ENCODE data around the gene SERINC2. TPM values are rescaled to one million over a fixed set of nuclear protein-coding genes. Genes with fewer than 3 reads are reported as not detected.

The SERINC2 gene
- total RNA-seq, 1 experiment from 2014 or later: 67.7 TPM

- intact Hi-C loops (cut with micrococcal nuclease; ENCODE audit: unreplicated experiment): no loop called here
- CTCF ChIA-PET: no interaction called here
Measured at GRCh38 chr1:31407029-31407626, 5.9 kb upstream of the SERINC2 start.

GRCh38 chr1:31408788-31409318, 4.2 kb upstream of the SERINC2 start:
- peaks cover 2% of the 10 kb centered on the region for H3K4me1 Mint-ChIP-seq (ENCODE audit: low read depth, unreplicated experiment)
- H3K27ac Mint-ChIP-seq (ENCODE audit: unreplicated experiment): no peak overlapping the region
- H3K27me3 Mint-ChIP-seq (ENCODE audit: unreplicated experiment): peaks cover 43% of the 10 kb centered on the region
- H3K4me3 Mint-ChIP-seq (ENCODE audit: low read depth, unreplicated experiment): no peak overlapping the region
- intact Hi-C loops (cut with micrococcal nuclease; ENCODE audit: unreplicated experiment): no loop called here
- peaks cover 18% of the 10 kb centered on the region for H3K36me3 Mint-ChIP-seq (ENCODE audit: insufficient read depth, unreplicated experiment)
- CTCF ChIA-PET: interaction anchor here (0.6 kb wide), 1 partner anchor 381 kb away, joined by 3 read pairs; no protein-coding TSS in a partner anchor
- no peaks in the 10 kb centered on the region for H3K9me3 Mint-ChIP-seq (ENCODE audit: low read depth, unreplicated experiment)
- no peak for DNase-seq
- no TSS peak for BruUV-seq (replicated peaks)
- no peak for TF ChIP-seq CTCF (IDR thresholded peaks at IDR 0.05; ENCODE audit: unreplicated experiment)

More at GRCh38 chr1:31407029-31407626, 5.9 kb upstream of the SERINC2 start:
- H3K4me3 Mint-ChIP-seq (ENCODE audit: low read depth, unreplicated experiment): no peak overlapping the region
- TF ChIP-seq CTCF (IDR thresholded peaks at IDR 0.05; ENCODE audit: unreplicated experiment): no peak
- H3K27ac Mint-ChIP-seq (ENCODE audit: unreplicated experiment): no peak overlapping the region
- DNase-seq: no peak
- BruUV-seq (replicated peaks): no TSS peak
- H3K36me3 Mint-ChIP-seq (ENCODE audit: insufficient read depth, unreplicated experiment): peaks cover 2% of the 10 kb centered on the region
- H3K9me3 Mint-ChIP-seq (ENCODE audit: low read depth, unreplicated experiment): no peaks in the 10 kb centered on the region
- H3K4me1 Mint-ChIP-seq (ENCODE audit: low read depth, unreplicated experiment): no peaks in the 10 kb centered on the region
- H3K27me3 Mint-ChIP-seq (ENCODE audit: unreplicated experiment): peaks cover 43% of the 10 kb centered on the region

- no TSS peak for BruUV-seq (replicated peaks)
- Mint-ChIP-seq H3K36me3 (ENCODE audit: insufficient read depth, unreplicated experiment) (peaks cover 27% of the 10 kb centered on the region), H3K9me3 (ENCODE audit: low read depth, unreplicated experiment) (no peaks in the 10 kb centered on the region), H3K4me3 (ENCODE audit: low read depth, unreplicated experiment) (no peak overlapping the region), H3K27me3 (ENCODE audit: unreplicated experiment) (peaks cover 43% of the 10 kb centered on the region), H3K4me1 (ENCODE audit: low read depth, unreplicated experiment) (peaks cover 15% of the 10 kb centered on the region), H3K27ac (ENCODE audit: unreplicated experiment) (no peak overlapping the region)
- CTCF ChIA-PET: interaction anchor here (1.0 kb wide), 1 partner anchor 139 kb away, joined by 3 read pairs; no protein-coding TSS in a partner anchor
- intact Hi-C loops (cut with micrococcal nuclease; ENCODE audit: unreplicated experiment): no loop called here
- no peak for DNase-seq
- no peak for TF ChIP-seq CTCF (IDR thresholded peaks at IDR 0.05; ENCODE audit: unreplicated experiment)
Measured at GRCh38 chr1:31409946-31410858, 2.8 kb upstream of the SERINC2 start.

- Mint-ChIP-seq H3K27me3 (ENCODE audit: unreplicated experiment) (peaks cover 43% of the 10 kb centered on the region), H3K36me3 (ENCODE audit: insufficient read depth, unreplicated experiment) (peaks cover 27% of the 10 kb centered on the region), H3K9me3 (ENCODE audit: low read depth, unreplicated experiment) (no peaks in the 10 kb centered on the region), H3K27ac (ENCODE audit: unreplicated experiment) (no peak overlapping the region), H3K4me3 (ENCODE audit: low read depth, unreplicated experiment) (no peak overlapping the region), H3K4me1 (ENCODE audit: low read depth, unreplicated experiment) (peaks cover 17% of the 10 kb centered on the region)
- CTCF ChIA-PET: no interaction called here
- BruUV-seq (replicated peaks): no TSS peak
- no peak for DNase-seq
- intact Hi-C loops (cut with micrococcal nuclease; ENCODE audit: unreplicated experiment): no loop called here
- no peak for TF ChIP-seq CTCF (IDR thresholded peaks at IDR 0.05; ENCODE audit: unreplicated experiment)
Measured at GRCh38 chr1:31410871-31411270, 2.1 kb upstream of the SERINC2 start.
